WTC11 (cell line): ENCODE data around the gene CYP2A6. TPM values are rescaled to one million over a fixed set of nuclear protein-coding genes. Genes with fewer than 3 reads are reported as not detected.
"Not testable (repeated sequence)": the region's sequence is repeated elsewhere in the genome, so short reads cannot be mapped to it uniquely, and the experiment has no call there.

Experiments used
- ATAC-seq: fragments of 200-7000 bp; cut with Tn5 transposase; 2 replicates; pipeline ENCODE4 v1.10.0; 2021; ENCODE audit warnings: mild to moderate bottlenecking, moderate library complexity
- CTCF ChIA-PET: fragments of 300-600 bp; sonication (Branson Sonifier 250); formaldehyde crosslinking; loops from one replicate; lab custom pipeline; 2021; ENCODE audit warnings: antibody characterized with exemption; lab: Charles Lee
- POLR2A ChIA-PET: fragments of 350-600 bp; sonication (Branson Sonifier 250); formaldehyde crosslinking; loops from one replicate; lab custom pipeline; 2021; ENCODE audit warnings: antibody characterized with exemption; lab: Charles Lee
- DNase-seq: peaks from one replicate; pipeline ENCODE4 v3.0.0; 2021; ENCODE audit warnings: low spot score
- H3K27ac Mint-ChIP-seq: 2 replicates; pipeline ENCODE4 v1.8.0; 2021; ENCODE audit warnings: mixed read lengths
- H3K27me3 Mint-ChIP-seq: 2 replicates; pipeline ENCODE4 v1.8.0; 2021; ENCODE audit warnings: low read depth, mild to moderate bottlenecking, moderate library complexity, mixed read lengths
- H3K36me3 Mint-ChIP-seq: 2 replicates; pipeline ENCODE4 v1.8.0; 2021; ENCODE audit warnings: mixed read lengths
- H3K4me1 Mint-ChIP-seq: 2 replicates; pipeline ENCODE4 v1.8.0; 2022; ENCODE audit warnings: mixed read lengths
- H3K4me3 Mint-ChIP-seq: 2 replicates; pipeline ENCODE4 v1.8.0; 2021; ENCODE audit warnings: mild to moderate bottlenecking, moderate library complexity, mixed read lengths
- H3K9me3 Mint-ChIP-seq: 2 replicates; pipeline ENCODE4 v1.8.0; 2021; ENCODE audit warnings: mixed read lengths
- AR ChIP-seq: fragments of 250-450 bp; sonication (Bioruptor Pico); IDR thresholded peaks from 2 replicates; pipeline ENCODE4 v1.9.0; 2021; ENCODE audit warnings: mild to moderate bottlenecking
- FOXP1 ChIP-seq: sonication (generic); formaldehyde crosslinking; IDR thresholded peaks from 2 replicates; pipeline ENCODE4 v1.8.0; 2022; ENCODE audit warnings: missing genetic modification reagents, mild to moderate bottlenecking, moderate library complexity, borderline replicate concordance
- GRHL2 ChIP-seq: fragments of 250-450 bp; sonication (Bioruptor Pico); IDR thresholded peaks from 2 replicates; pipeline ENCODE4 v1.8.0; 2022; ENCODE audit warnings: mild to moderate bottlenecking, moderate library complexity; ENCODE audit not compliant: insufficient replicate concordance, severe bottlenecking
- JUN ChIP-seq: sonication (generic); formaldehyde crosslinking; IDR thresholded peaks from 2 replicates; pipeline ENCODE4 v1.8.0; 2023; ENCODE audit warnings: mild to moderate bottlenecking, missing genetic modification reagents
- MAX ChIP-seq: sonication (generic); formaldehyde crosslinking; IDR thresholded peaks from 2 replicates; pipeline ENCODE4 v1.8.0; 2022; ENCODE audit warnings: mild to moderate bottlenecking, missing genetic modification reagents
- PRDM15 ChIP-seq: sonication (generic); formaldehyde crosslinking; IDR thresholded peaks from 2 replicates; pipeline ENCODE4 v1.8.0; 2022; ENCODE audit warnings: missing genetic modification reagents
- ZNF138 ChIP-seq: sonication (generic); formaldehyde crosslinking; conservative IDR thresholded peaks from 2 replicates; pipeline ENCODE4 v1.8.1; 2022; ENCODE audit warnings: mild to moderate bottlenecking, moderate library complexity, missing genetic modification reagents
- ZNF532 ChIP-seq: fragments of 250-450 bp; sonication (Bioruptor Pico); IDR thresholded peaks from 2 replicates; pipeline ENCODE4 v1.9.0; 2021; ENCODE audit warnings: mild to moderate bottlenecking, borderline replicate concordance
- total RNA-seq: library from RNA; stranded (reverse); gene quantifications from 3 replicates; pipeline ENCODE4 v1.2.3, GENCODE V29; 2021

The CYP2A6 gene
- total RNA-seq, 1 experiment from 2014 or later = 0.28 TPM

- ATAC-seq (no peak), DNase-seq (peak; percentile 52)
- Mint-ChIP-seq H3K9me3 (no peaks in the 10 kb centered on the region), H3K4me1 (peaks cover 39% of the 10 kb centered on the region), H3K36me3 (peaks cover 11% of the 10 kb centered on the region), H3K4me3 (peak overlapping the region; percentile 89), H3K27me3 (peaks cover 37% of the 10 kb centered on the region), H3K27ac (no peak overlapping the region)
- POLR2A ChIA-PET = interaction anchor here (0.6 to 1.8 kb wide), 3 partner anchors 13 to 235 kb away, joined by 3 to 6 read pairs (median 3); partner anchors contain the start of genes EGLN2 and RAB4B
- CTCF ChIA-PET = interaction anchor here (0.8 to 2.0 kb wide), 9 partner anchors 8 to 333 kb away, joined by 3 to 11 read pairs (median 3); partner anchors contain the start of genes EGLN2, RAB4B and SNRPA
- TF ChIP-seq MAX (CRISPR knock-in tag) (0 out of 2 replicates have a peak, but pooled peaks have one; percentile 6), GRHL2 (CRISPR knock-in tag) (no peak)
Observed at GRCh38 chr19:40811478-40812341, 38.5 kb downstream of the CYP2A6 start.

- ATAC-seq (peak; percentile 69), DNase-seq (peak; percentile 83)
- Mint-ChIP-seq H3K27me3 (peaks cover 33% of the 10 kb centered on the region), H3K4me1 (peaks cover 48% of the 10 kb centered on the region), H3K27ac (peak overlapping the region; percentile 99), H3K4me3 (peak overlapping the region; percentile 89), H3K36me3 (peaks cover 11% of the 10 kb centered on the region)
- H3K9me3 Mint-ChIP-seq = not testable (repeated sequence)
- TF ChIP-seq PRDM15 = peak; percentile 71; the same call in 1 of the 2 replicates
- TF ChIP-seq MAX (CRISPR knock-in tag) = peak; percentile 70; the same call in 1 of the 2 replicates
- ChIA-PET CTCF (interaction anchor here (0.8 to 2.0 kb wide), 6 partner anchors 9 to 334 kb away, joined by 3 to 11 read pairs (median 4); partner anchors contain the start of genes EGLN2, RAB4B and SNRPA), POLR2A (interaction anchor here (0.6 to 1.8 kb wide), 3 partner anchors 12 to 235 kb away, joined by 3 to 6 read pairs (median 3); partner anchors contain the start of genes EGLN2 and RAB4B)
Observed at GRCh38 chr19:40810649-40811408, 39.4 kb downstream of the CYP2A6 start.

GRCh38 chr19:40810160-40810559 is 40.1 kb downstream of the CYP2A6 start:
- peaks cover 11% of the 10 kb centered on the region for H3K36me3 Mint-ChIP-seq
- H3K4me3 Mint-ChIP-seq = peak overlapping the region; percentile 89
- POLR2A ChIA-PET = no interaction called here
- peaks cover 28% of the 10 kb centered on the region for H3K27me3 Mint-ChIP-seq
- peaks cover 55% of the 10 kb centered on the region for H3K4me1 Mint-ChIP-seq
- peak overlapping the region; percentile 91 for H3K27ac Mint-ChIP-seq
- no peak for DNase-seq
- no peak for ATAC-seq
- no peak for TF ChIP-seq ZNF138 (CRISPR knock-in tag)
- no peak for TF ChIP-seq JUN (CRISPR knock-in tag)
- no peak for TF ChIP-seq ZNF532 (CRISPR knock-in tag)
- no peak for TF ChIP-seq AR
- no peak for TF ChIP-seq FOXP1 (CRISPR knock-in tag)
- no peak for TF ChIP-seq MAX (CRISPR knock-in tag)
- TF ChIP-seq, all 79 proteins: peak for 0
- CTCF ChIA-PET = no interaction called here
- H3K9me3 Mint-ChIP-seq = no peaks in the 10 kb centered on the region
